ENCODE results near the gene AZU1.

AZU1 gene

GRCh38 chr19:781800-782184, 45.8 kb upstream of the AZU1 start:
- TF ChIP-seq EZH2phosphoT487 (IDR thresholded peaks at IDR 0.05; ENCODE audit: borderline replicate concordance) = no peak
- TF ChIP-seq, protein P1, sequence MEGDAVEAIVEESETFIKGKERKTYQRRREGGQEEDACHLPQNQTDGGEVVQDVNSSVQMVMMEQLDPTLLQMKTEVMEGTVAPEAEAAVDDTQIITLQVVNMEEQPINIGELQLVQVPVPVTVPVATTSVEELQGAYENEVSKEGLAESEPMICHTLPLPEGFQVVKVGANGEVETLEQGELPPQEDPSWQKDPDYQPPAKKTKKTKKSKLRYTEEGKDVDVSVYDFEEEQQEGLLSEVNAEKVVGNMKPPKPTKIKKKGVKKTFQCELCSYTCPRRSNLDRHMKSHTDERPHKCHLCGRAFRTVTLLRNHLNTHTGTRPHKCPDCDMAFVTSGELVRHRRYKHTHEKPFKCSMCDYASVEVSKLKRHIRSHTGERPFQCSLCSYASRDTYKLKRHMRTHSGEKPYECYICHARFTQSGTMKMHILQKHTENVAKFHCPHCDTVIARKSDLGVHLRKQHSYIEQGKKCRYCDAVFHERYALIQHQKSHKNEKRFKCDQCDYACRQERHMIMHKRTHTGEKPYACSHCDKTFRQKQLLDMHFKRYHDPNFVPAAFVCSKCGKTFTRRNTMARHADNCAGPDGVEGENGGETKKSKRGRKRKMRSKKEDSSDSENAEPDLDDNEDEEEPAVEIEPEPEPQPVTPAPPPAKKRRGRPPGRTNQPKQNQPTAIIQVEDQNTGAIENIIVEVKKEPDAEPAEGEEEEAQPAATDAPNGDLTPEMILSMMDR (conservative IDR thresholded peaks at IDR 0.05; ENCODE audit: low read length) = no peak
- H3F3A ChIP-seq (ENCODE audit: low read depth) = no peaks in the 10 kb centered on the region
- H3K79me2 ChIP-seq (ENCODE audit: insufficient read depth, low read length) = no peaks in the 10 kb centered on the region
- no peak overlapping the region for H2AFZ ChIP-seq (ENCODE audit: low read length)
- H3K36me3 ChIP-seq (ENCODE audit: insufficient read depth, low read length) = no peaks in the 10 kb centered on the region
- no peak overlapping the region for H3K4me2 ChIP-seq (ENCODE audit: low read depth, low read length, poor library complexity, severe bottlenecking)
- H4K20me1 ChIP-seq (ENCODE audit: insufficient read depth, low read length, poor library complexity, severe bottlenecking) = no peaks in the 10 kb centered on the region
- H3K4me1 ChIP-seq (ENCODE audit: insufficient read depth, low read length, poor library complexity, severe bottlenecking) = no peaks in the 10 kb centered on the region
- H3K9me3 ChIP-seq (ENCODE audit: insufficient read depth, low read depth, low read length) = no peaks in the 10 kb centered on the region
- H3K4me3 ChIP-seq (ENCODE audit: low read length, poor library complexity, severe bottlenecking) = no peak overlapping the region
- H3K9ac ChIP-seq (ENCODE audit: low read depth, low read length, poor library complexity, severe bottlenecking) = no peak overlapping the region
- no peaks in the 10 kb centered on the region for H3K9me2 ChIP-seq (replicated peaks; ENCODE audit: low read depth, low read length)
- H3K27me3 ChIP-seq (ENCODE audit: insufficient read depth, low read length, poor library complexity, severe bottlenecking) = no peaks in the 10 kb centered on the region

DNA sequence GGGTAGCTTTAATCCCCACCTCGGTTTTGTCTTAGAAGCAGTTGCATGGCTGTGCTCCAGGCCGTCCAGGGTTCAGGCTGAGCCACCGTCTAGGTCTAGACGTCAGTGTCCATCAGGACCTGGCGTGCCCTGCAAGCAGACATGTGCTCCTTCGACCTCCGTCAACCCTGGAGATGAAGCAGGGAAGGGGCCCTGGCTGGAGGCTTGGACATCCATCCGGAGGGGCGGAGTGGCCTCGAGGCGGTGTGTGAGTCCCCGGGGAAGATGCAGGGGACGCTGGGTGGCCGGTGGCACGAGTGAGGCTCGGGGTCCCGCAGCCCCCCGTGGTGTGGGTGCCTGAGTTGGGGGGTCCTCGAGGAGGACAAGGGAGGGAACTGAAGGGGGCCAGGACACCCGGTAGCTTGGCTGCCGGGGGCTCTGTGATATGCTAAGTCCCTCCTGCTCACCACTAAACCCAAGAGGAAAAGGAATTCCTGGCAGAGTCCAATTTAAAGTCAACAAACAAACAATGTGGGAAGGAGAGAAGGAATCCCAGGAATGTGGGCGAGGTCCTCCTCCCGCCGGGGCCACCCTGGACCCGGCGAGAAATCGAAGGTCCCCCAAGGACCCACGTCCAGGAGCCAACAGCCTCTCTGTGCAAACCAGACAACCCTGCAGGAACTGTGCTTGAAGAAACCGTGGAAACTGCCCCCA, 45.3 kb upstream of the AZU1 start:
- H3K4me1 ChIP-seq (ENCODE audit: insufficient read depth, low read length, poor library complexity, severe bottlenecking) = no peaks in the 10 kb centered on the region
- no peaks in the 10 kb centered on the region for H3K9me2 ChIP-seq (replicated peaks; ENCODE audit: low read depth, low read length)
- H3K9me3 ChIP-seq (ENCODE audit: insufficient read depth, low read depth, low read length) = no peaks in the 10 kb centered on the region
- no peaks in the 10 kb centered on the region for H3F3A ChIP-seq (ENCODE audit: low read depth)
- no peaks in the 10 kb centered on the region for H3K27me3 ChIP-seq (ENCODE audit: insufficient read depth, low read length, poor library complexity, severe bottlenecking)
- H3K9ac ChIP-seq (ENCODE audit: low read depth, low read length, poor library complexity, severe bottlenecking) = no peak overlapping the region
- H3K4me2 ChIP-seq (ENCODE audit: low read depth, low read length, poor library complexity, severe bottlenecking) = no peak overlapping the region
- no peak overlapping the region for H2AFZ ChIP-seq (ENCODE audit: low read length)
- H3K4me3 ChIP-seq (ENCODE audit: low read length, poor library complexity, severe bottlenecking) = no peak overlapping the region
- H3K79me2 ChIP-seq (ENCODE audit: insufficient read depth, low read length) = no peaks in the 10 kb centered on the region
- TF ChIP-seq, protein P1 (conservative IDR thresholded peaks at IDR 0.05; ENCODE audit: low read length) = no peak
- no peak for TF ChIP-seq EZH2phosphoT487 (IDR thresholded peaks at IDR 0.05; ENCODE audit: borderline replicate concordance)
- no peaks in the 10 kb centered on the region for H4K20me1 ChIP-seq (ENCODE audit: insufficient read depth, low read length, poor library complexity, severe bottlenecking)
- H3K36me3 ChIP-seq (ENCODE audit: insufficient read depth, low read length) = no peaks in the 10 kb centered on the region

DNA sequence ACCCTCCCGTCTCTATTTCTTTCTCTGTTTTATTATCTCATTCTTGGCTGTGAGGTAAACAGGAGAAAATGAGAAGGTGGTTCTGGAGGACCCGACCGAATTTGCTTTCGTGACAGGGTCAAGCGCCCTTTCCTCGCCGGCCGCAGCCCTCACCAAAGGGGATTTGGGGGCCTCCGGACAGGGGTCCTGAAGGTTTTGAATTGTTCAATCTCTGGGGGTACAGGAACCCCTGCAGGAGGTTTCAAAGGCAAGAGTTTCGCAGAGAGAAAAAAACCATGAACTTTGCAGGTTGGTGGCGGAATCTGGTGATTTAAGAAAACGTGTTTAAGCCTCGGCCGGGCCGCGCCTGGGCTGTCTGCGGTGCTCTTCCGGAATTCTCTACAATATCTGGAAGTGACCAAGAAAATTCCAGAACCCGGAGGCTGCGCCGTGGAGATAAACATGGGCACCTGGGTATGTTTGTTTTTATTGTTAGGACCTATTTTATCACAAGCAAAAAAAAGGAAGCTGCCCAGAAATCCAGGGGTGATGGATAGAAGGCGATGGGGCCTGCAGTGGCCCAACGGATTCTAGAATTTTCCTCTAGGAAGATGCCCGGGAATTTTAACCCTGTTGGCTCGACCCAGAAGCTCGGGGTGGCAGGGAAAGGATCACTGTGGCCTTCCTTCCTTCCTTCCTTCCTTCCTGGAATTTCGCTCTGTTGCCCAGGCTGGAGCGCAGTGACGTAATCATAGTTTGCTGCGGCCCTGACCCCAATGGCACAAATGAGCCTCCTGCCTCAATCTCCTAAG, 44.6 kb upstream of the AZU1 start:
- Histone ChIP-seq H3K36me3 (ENCODE audit: insufficient read depth, low read length) (no peaks in the 10 kb centered on the region), H3K79me2 (ENCODE audit: insufficient read depth, low read length) (no peaks in the 10 kb centered on the region), H4K20me1 (ENCODE audit: insufficient read depth, low read length, poor library complexity, severe bottlenecking) (no peaks in the 10 kb centered on the region), H3K9me3 (ENCODE audit: insufficient read depth, low read depth, low read length) (no peaks in the 10 kb centered on the region), H3F3A (ENCODE audit: low read depth) (no peaks in the 10 kb centered on the region), H3K4me3 (ENCODE audit: low read length, poor library complexity, severe bottlenecking) (no peak overlapping the region), H3K27me3 (ENCODE audit: insufficient read depth, low read length, poor library complexity, severe bottlenecking) (no peaks in the 10 kb centered on the region), H3K9ac (ENCODE audit: low read depth, low read length, poor library complexity, severe bottlenecking) (no peak overlapping the region), H3K4me2 (ENCODE audit: low read depth, low read length, poor library complexity, severe bottlenecking) (no peak overlapping the region), H3K9me2 (replicated peaks; ENCODE audit: low read depth, low read length) (no peaks in the 10 kb centered on the region), H2AFZ (ENCODE audit: low read length) (no peak overlapping the region), H3K4me1 (ENCODE audit: insufficient read depth, low read length, poor library complexity, severe bottlenecking) (no peaks in the 10 kb centered on the region)
- TF ChIP-seq, protein P1 (conservative IDR thresholded peaks at IDR 0.05; ENCODE audit: low read length) = no peak
- TF ChIP-seq EZH2phosphoT487 (IDR thresholded peaks at IDR 0.05; ENCODE audit: borderline replicate concordance) = no peak

All from Loucy (cell line).